ENCODE measurements around the gene SMOC2.
"Not testable (repeated sequence)": the region's sequence is repeated elsewhere in the genome, so short reads cannot be mapped to it uniquely, and the experiment has no call there.

The SMOC2 gene

DNA sequence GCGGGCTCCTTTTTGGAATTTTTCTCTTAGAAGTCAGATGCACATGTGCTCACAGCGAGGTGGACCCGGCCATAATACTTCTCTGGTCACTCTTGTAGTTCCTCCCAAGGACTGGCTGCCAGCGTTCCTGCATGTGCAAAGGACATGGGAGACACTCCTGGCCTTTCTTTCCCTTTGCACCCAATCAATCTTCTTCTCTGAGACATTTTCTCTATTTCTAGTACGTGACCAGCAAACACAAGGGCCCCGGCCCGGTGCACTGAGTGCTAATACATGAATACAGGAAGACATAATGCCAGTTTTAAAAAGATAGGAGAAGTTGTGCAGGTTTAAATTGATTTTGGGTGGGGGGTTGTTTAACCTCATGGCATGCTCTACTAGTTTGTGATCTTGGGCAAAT, 233.6 kb downstream of the SMOC2 start:
- in situ Hi-C loops (cut with HindIII; ENCODE audit: low sequenced_read_pairs), result no loop called here

DNA sequence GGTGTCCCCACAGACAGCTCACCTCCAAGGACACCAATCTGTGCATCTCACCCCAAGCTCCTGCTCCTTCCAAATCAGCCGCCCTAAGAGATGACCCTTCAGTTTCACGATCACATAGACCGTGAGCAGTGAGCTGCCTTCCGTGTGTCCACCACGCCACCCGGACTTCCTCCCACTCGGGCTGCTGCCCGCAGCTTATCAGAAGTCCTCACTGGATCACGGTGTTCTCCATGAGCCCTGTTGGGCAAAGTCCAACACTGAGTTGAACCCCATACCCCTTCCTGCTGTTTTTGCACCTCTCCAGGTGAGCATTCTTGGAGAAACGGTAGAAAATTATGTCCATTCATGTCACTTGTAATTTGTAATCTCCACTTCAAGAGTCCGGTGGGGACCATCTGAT, 234.4 kb downstream of the SMOC2 start:
- in situ Hi-C loops (cut with HindIII; ENCODE audit: low sequenced_read_pairs), result no loop called here

DNA sequence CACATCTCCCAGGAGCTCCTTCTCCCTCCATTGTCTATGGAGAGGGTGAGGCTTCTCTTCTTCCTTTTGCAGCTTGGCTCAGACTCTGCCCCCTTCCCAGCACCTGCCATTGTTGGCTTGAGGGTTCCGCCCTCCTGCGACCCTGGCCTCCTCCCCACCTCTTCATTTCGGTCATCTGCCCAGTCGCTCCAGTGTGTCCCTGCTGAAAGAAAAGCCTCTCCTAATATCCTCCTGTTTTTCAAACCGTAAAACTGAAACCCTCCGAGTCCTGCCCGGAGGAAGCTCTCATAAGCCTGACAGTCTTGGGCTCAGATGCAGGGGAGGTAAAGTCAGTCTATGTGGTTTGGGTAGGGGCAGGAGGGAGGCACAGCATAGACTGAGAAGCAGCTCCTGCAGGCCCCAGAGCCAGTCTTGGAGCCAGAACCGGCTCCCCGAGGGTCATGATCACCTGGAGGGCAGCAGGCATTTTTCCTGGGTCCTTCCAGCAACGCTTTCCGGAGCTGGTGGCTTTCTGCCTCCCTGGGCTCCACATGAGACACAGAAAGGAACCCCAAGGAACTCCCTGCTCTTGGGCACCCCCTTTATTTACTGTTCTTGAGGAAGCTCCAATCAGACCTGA, 235.1 kb downstream of the SMOC2 start:
- in situ Hi-C loops (cut with HindIII; ENCODE audit: low sequenced_read_pairs), result no loop called here

DNA sequence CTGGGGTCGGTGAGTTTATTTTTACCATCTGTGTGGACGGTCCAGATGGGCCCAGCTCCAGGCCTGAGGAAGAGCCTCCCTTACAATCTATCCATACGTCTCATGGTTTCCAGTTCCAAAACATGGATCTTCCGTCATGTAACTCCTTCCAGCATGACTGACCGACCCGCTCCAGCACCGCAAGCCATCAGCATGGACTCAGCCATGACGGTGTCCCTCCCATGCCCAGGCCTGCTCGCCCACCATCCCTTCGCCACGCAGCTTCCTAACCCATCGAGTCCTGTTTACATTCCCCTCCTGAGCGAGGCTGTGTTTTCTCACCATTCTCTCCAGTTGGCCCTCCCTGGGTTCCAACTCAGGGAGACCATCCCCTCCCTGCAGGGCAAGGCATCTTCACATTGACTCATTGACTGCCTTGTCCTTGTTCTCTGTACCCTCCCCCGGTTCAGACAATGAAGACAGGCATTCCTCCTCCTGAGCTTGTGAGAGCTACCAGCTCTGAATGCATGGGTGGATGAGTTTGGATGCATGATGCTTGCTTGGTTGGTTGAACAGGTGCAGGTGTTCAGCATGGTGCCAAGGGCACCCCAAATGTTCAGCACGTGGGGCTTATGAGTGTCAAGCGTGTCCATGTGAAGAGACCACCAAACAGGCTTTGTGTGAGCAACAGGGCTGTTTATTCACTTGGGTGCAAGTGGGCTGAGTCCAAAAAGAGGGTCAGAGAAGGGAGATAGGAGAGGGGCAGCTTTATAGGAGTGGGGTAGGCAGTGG, 235.8 kb downstream of the SMOC2 start:
- in situ Hi-C loops (cut with HindIII; ENCODE audit: low sequenced_read_pairs), result no loop called here

DNA sequence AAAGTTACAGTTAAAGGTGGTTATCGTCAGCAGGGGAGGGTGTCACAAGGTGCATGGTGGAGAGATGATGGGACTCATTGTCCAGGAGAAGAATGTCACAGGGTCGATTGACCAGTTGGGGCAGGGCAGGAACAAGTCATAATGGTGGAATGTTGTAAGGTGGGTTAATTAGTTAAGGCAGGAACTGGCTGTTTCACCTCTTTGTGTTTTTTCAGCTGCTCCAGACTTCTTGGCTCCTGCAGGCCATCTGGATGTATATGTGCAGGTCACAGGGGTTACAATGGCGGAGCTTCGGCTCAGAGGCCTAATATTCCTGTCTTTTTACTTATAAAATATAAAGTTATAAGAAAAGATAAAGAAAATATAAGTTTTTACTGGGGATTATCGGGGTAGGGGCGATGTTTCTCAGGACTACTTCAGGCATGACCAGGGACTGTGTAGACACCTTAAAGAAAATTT, 236.4 kb downstream of the SMOC2 start:
- in situ Hi-C loops (cut with HindIII; ENCODE audit: low sequenced_read_pairs), result not testable (repeated sequence)

DNA sequence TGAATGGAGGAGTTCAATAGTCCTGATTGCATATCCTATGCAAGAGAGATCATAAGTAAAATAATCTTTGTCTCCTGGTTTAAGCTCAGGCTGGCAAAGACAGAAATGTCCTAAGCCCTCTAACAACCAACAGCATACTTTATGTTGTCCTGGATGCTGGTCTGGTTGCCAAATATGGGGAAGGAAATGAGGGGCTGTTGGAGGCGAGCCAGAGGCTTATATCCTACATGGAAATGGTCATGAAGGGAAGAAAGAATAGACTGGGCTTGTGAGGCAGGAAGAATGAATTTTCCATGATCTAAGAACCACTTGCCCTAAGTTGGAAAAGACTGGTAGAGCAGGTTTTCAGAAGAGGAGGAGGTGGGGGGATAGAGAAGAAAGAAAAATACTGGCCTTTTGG, 237.1 kb downstream of the SMOC2 start:
- in situ Hi-C loops (cut with HindIII; ENCODE audit: low sequenced_read_pairs), result no loop called here

DNA sequence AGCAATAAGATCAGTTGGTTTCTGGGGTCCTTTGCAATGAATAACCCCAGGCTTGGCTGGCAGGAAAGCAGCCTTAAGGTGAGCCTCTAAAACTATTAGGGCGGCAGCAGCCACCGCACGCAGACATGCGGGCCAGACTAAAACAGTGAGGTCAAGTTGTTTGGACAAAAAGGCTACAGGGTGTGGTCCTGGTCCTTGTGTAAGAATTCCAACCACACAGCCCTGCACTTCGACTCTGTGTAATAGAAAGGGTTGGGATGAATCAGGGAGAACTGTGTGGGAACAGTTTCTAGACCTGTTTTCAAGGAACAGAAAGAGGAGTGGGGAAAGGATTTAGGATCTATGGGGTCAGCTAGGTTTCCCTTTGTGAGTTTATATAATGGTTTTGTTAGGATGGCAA, 237.6 kb downstream of the SMOC2 start:
- in situ Hi-C loops (cut with HindIII; ENCODE audit: low sequenced_read_pairs), result no loop called here

DNA sequence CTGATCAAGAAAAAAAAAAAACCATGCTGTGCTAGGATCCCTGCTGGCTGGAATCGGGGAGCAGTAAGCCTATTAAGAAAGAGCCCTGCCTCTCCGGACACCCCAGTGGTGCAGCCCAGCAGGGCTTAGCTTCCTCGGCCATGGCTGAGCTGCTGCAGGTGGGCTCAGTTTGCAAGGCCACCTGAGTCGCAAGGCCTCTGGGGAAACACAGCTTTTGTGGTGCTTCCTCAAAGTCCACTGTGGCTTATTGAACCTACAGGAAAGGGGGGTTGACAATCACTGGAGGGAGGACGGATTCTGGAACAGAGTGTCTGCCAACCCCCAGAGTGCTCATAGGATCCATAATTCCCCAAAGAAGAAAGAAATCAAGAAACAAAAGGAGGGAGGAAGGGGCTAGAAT, 240.8 kb downstream of the SMOC2 start:
- in situ Hi-C loops (cut with HindIII; ENCODE audit: low sequenced_read_pairs), result no loop called here

DNA sequence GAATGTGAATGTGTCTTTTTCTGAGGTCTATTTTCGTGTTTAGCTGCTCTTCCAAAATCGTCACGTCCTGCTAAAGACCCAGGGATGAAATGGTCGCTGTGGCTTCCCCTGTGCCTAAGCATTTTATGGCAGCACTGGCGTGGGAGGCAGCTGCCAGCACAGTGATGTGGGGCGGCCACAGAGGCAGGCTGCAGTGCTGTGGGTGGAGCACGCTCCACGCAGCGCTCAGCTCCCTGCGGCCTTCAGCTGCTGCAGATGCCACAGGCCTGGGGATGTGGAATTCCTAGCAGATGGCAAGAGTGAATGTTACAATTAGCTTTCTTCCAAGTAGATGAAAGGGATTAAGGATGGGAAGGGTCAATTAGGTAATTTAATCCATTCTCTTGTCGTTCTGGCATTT, 242.6 kb downstream of the SMOC2 start:
- in situ Hi-C loops (cut with HindIII; ENCODE audit: low sequenced_read_pairs), result no loop called here

DNA sequence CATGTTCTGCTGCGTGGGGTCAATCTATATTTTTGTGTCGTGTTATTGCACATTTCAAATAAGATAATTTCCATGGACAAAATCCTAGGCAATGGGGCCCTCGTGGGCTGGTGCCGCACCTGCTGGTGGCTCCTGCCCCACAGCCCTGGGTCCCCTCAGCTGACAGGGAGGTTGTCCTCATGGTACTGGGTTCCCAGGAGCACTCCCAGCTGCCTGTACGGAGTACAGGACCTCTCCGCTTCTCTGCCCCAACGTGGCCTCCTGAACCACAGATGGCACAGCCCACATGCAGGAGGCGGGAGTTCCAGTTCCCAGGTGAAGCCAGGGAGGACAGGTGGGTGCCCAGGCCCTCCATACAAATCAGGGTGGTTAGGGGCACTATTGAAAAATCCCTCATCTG, 243.5 kb downstream of the SMOC2 start:
- in situ Hi-C loops (cut with HindIII; ENCODE audit: low sequenced_read_pairs), result no loop called here

DNA sequence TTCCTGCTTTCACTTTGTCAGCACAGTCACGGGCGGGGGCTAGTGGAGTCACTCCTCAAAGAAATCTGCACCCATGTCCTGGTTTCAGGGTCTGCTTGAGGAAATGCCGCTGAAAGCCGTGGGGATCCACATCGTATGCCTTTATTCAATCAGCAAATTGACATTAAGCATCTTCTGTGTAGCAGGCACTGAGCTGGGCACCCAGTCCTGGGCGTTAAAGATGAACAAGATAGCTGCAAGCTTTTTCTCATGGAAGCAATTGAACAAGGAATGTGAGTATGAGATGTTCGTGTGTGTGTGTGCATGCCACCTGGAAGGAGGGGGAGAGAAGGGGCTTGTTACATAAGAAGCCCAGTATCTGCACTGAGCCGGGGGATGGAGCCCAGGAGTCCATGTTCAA, 243.9 kb downstream of the SMOC2 start:
- in situ Hi-C loops (cut with HindIII; ENCODE audit: low sequenced_read_pairs), result no loop called here

DNA sequence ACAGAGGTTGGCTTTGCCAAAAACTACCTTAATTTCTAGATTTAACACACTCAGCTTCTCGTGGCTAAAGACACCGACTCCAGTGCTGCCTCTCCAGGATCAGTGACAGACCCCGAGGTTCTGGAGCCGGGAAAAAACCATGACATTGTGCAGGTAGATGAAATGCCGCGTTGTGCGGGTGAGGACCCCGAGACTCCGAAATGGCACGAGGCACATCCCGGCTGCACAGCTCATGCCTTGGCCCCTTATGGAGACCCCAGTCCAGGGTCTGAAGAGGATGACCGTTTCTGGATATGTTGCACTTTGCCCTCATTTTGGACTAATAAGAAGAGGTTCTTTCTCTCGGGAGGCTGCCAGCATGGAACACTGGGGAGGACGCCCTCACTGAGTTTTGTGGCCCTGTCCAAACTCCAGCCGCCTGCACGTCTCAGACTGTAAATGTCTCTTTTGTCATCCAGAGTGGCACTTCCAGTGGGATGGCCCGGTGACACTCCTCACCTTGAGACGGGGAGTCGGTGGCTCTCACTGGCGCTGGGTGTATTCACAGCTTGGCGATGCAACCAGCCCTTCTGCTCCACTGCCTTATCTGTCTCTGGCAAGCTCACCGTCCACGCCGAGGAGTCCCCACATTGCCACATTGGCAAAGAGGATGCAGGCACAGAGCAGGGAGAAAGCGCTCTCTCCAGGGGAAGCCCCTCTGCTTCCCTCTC, 245.2 kb downstream of the SMOC2 start:
- in situ Hi-C loops (cut with HindIII; ENCODE audit: low sequenced_read_pairs), result no loop called here

DNA sequence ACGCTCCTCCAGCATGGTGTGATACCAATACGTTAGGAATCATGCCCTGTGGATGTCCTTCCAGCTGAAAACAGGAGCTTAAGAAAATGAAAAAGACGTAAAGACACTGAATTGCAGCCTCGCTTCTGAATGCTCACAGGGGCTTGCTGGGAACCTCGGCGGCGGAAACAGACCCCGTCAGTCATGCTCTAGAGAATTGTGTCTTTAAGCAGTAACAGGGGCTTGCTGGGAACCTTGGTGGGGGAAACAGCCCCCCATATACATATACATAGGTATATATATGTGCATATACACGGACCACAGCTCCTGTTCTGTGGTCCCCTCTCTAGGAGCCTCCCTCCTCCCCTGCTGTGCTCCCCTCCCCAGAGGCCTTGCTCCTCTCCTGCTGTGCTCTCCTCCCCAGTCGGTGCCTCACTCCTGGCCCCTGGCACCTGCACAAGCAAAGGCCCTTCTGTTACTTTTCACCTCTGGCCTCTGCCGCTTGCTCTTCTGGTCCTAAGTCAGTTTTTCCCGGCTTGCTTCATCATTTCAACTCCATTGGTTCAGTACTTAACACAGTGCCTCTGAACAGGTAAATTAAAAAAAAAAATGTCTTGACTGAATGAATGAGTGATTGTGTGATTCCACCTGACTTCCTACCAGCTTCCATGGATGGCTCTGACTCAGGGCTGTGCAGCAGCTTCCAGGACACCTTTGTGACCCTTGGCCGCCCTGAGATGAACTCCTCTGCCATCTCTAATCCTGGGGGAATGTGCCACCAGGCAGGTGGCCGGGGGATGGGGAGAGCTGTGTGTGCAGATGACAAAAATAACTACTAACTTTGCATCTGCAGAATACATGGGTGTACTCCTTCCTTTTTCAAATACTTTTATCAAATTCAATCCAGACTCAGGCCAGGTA, 246.1 kb downstream of the SMOC2 start:
- in situ Hi-C loops (cut with HindIII; ENCODE audit: low sequenced_read_pairs), result no loop called here

DNA sequence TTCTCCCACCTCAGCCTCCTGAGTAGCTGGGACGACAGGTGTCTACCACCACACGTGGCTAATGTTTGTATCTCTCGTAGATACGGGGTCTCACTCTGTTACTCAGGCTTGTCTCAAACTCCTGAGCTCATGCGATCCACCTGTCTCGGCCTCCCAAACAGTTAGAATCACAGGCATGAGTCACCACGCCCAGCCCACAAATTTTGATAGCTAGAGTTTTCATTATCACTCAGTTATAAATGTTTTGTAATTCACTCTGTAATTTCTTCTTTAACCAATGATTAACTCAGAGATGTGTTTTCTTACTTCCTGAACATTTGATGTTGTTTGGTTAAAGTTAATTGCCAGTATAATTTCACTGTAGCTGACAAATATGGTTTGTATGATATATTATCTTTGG, 249.3 kb downstream of the SMOC2 start:
- in situ Hi-C loops (cut with HindIII; ENCODE audit: low sequenced_read_pairs), result no loop called here

DNA sequence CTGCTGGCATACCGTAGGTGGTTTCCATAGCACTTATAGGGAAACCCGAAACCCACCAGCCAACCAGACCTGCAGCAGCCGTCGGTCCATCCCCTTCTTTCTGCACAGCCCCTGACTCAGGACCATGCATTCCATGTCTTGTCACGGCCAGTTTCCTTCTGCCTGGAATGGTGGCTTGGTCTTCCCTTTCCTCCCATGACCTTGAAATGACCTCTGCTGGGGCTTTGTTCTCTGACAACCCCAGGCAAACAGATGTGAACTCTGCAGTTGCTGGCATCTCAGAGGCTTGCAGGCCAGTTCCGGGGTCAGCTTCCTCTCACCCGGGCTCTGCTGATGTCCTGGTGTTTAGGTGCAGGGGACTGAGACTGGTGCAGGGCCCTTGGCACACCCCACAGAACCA, 250.8 kb downstream of the SMOC2 start:
- in situ Hi-C loops (cut with HindIII; ENCODE audit: low sequenced_read_pairs), result no loop called here

DNA sequence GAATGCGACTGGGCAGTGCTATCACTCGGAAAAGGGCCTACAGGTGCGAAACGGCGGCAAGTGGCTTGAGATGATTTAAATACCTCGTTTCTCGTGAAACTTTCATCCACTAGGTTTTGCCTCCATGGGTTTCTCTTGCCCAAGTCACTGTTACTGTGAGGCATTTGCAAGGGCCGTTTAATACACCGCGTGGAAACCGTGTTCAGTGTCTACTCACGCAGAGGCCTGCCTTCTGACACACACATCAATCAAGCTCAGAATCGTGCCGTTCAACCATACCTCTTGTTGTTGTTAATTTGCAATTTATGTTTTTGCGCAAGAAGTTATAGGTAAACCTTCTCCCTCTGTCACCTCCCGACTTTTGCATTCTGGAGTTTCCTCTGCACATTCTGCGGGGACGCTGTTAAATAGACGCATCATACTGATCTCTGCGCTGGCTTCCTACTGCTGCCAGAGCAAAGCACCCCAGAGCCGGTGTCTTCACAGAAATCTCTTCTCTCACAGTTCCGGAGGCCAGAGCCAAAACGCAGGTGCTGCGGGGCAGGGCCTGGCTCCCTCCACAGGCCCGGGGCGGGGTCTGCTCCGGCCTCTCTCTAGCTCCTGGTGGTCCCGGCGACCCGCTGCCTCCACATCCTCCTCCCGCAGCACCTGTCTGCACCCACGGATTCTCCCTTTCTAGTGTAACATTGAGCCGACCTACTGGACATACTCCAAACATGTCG, 251.4 kb downstream of the SMOC2 start:
- in situ Hi-C loops (cut with HindIII; ENCODE audit: low sequenced_read_pairs), result no loop called here

DNA sequence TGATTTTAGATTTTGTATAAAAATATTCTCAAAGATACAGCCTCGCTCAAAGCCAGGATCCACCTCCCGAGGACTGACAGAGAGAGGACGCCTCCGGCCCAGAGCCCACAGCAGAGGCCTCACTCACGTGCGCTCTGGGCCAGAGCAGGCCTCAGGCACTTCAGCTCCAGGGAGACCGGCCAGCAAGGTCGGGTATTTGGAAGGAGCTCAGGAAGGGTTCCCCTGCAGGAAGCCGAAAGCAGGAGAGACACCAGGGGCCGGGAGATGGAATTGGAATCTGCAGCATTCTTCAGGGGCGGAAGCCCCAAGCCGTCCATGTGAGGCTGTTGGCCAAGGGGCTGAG, 251.9 kb downstream of the SMOC2 start:
- in situ Hi-C loops (cut with HindIII; ENCODE audit: low sequenced_read_pairs), result not testable (repeated sequence)

DNA sequence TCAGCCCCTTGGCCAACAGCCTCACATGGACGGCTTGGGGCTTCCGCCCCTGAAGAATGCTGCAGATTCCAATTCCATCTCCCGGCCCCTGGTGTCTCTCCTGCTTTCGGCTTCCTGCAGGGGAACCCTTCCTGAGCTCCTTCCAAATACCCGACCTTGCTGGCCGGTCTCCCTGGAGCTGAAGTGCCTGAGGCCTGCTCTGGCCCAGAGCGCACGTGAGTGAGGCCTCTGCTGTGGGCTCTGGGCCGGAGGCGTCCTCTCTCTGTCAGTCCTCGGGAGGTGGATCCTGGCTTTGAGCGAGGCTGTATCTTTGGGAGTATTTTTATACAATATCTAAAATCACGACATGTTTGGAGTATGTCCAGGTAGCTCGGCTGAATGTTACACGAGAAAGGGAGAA, 253.8 kb downstream of the SMOC2 start:
- in situ Hi-C loops (cut with HindIII; ENCODE audit: low sequenced_read_pairs), result not testable (repeated sequence)

DNA sequence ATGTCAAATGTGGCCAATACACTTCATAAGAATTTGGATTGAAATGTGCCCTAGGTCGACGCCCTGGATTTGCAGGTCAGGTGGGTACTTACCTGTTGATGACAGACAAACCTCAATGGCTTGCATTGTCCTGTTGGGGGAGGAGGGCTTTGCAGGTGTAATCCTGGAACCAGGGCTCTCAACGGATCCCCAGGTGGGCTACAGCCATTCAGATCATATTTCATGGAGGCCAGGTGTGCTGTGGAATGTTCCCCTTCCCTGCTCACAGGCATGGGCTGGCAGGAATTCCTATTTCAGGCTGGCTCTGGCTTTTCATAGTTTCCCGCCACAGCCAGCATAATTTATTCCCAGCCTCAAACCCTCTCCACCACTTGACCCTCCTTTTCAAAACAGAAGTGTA, 254.7 kb downstream of the SMOC2 start:
- in situ Hi-C loops (cut with HindIII; ENCODE audit: low sequenced_read_pairs), result no loop called here

DNA sequence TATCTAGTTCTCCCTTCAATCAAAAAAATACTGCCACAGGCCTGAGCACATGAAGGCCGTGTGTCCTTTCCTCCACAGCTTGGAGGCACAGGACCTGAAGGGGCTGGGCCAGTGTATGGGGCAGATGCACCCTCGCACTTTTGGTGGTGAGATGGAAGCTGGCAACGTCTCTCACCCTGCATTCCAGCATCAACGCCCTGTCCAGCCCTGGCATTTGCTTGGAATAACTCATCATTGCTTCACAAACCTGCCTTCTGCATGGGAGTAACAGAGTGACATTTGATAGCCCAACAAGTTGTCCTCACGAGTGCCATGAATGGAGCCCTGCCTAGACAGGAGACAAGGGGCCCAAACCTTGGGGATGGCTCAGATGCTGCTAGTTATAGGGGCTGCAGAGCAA, 257.9 kb downstream of the SMOC2 start:
- in situ Hi-C loops (cut with HindIII; ENCODE audit: low sequenced_read_pairs), result no loop called here
